Memory B cell (primary cell): Measurements from ENCODE around the gene FLT1.

Source experiments
- ATAC-seq: fragments of 150-1000 bp; cut with Tn5 transposase; 2 replicates; pipeline ENCODE4 v1.10.0; 2021; ENCODE audit warnings: low read depth, mild to moderate bottlenecking, moderate library complexity
- DNase-seq, 2 donors: peaks; one replicate each; pipeline ENCODE4 v3.0.0; 2022; ENCODE audit warnings: low spot score in 2 of 2
- H3K27ac Mint-ChIP-seq: one replicate; pipeline ENCODE4 v1.8.0; 2022; ENCODE audit warnings: mild to moderate bottlenecking, moderate library complexity, mixed read lengths
- H3K27me3 Mint-ChIP-seq: one replicate; pipeline ENCODE4 v1.8.0; 2022; ENCODE audit warnings: mixed read lengths
- H3K36me3 Mint-ChIP-seq: one replicate; pipeline ENCODE4 v1.8.0; 2022; ENCODE audit warnings: mild to moderate bottlenecking, mixed read lengths
- H3K4me1 Mint-ChIP-seq: one replicate; pipeline ENCODE4 v1.8.0; 2022; ENCODE audit warnings: mixed read lengths
- H3K4me3 Mint-ChIP-seq: one replicate; pipeline ENCODE4 v1.8.0; 2022; ENCODE audit warnings: mild to moderate bottlenecking, moderate library complexity, mixed read lengths
- H3K9me3 Mint-ChIP-seq: one replicate; pipeline ENCODE4 v1.8.0; 2022; ENCODE audit warnings: mixed read lengths

The FLT1 gene

GRCh38 chr13:28448651-28449358 lies 46.1 kb downstream of the FLT1 start:
- ATAC-seq: no peak
- no peaks in the 10 kb centered on the region for H3K4me1 Mint-ChIP-seq
- no peak overlapping the region for H3K4me3 Mint-ChIP-seq
- H3K9me3 Mint-ChIP-seq: peaks cover 6% of the 10 kb centered on the region
- H3K27me3 Mint-ChIP-seq: peaks cover 10% of the 10 kb centered on the region
- DNase-seq: no peak
- peaks cover 2% of the 10 kb centered on the region for H3K36me3 Mint-ChIP-seq
- no peak overlapping the region for H3K27ac Mint-ChIP-seq

DNA sequence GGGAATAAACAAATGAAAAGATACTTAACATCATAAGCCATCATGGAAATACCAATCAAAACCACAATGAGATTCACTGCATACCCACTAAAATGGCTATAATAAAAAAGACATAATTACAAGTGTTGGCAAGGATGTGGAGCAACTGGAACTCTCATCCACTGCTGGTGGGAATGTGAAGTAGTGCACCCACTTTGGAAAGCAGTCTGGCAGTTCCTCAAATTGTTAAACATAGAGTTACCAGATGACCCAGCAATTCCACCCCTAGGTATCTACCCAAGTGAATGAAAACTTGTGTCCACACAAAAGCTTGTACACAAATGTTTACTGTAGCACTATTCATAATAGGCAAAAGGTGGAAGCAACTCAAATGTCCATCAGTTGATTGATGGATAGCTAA lies 46.9 kb downstream of the FLT1 start:
- Mint-ChIP-seq H3K4me1 (no peaks in the 10 kb centered on the region), H3K36me3 (peaks cover 2% of the 10 kb centered on the region), H3K27ac (no peak overlapping the region), H3K9me3 (peaks cover 8% of the 10 kb centered on the region), H3K27me3 (peaks cover 9% of the 10 kb centered on the region), H3K4me3 (no peak overlapping the region)
- ATAC-seq (no peak), DNase-seq (no peak)

DNA sequence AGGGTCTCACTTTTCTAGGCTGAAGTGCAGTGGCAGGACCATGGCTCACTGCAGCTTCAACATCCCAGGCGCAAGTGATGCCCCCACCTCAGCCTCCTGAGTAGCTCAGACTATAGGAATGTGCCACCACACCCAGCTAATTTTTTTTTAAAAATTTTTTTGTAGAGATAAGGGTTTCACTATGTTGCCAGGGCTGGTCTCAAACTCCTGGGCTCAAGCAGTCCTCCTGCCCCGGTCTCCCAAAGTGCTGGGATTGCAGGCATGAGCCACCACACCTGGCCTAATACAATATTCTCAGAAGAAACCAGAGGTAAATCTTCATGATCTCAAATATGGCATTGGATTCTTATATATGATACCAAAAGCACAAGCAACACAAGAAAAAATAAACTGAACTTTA lies 47.7 kb downstream of the FLT1 start:
- ATAC-seq (no peak), DNase-seq (no peak)
- H3K4me3 Mint-ChIP-seq: no peak overlapping the region
- H3K9me3 Mint-ChIP-seq: peaks cover 8% of the 10 kb centered on the region
- no peaks in the 10 kb centered on the region for H3K4me1 Mint-ChIP-seq
- peaks cover 2% of the 10 kb centered on the region for H3K36me3 Mint-ChIP-seq
- peaks cover 11% of the 10 kb centered on the region for H3K27me3 Mint-ChIP-seq
- H3K27ac Mint-ChIP-seq: no peak overlapping the region

DNA sequence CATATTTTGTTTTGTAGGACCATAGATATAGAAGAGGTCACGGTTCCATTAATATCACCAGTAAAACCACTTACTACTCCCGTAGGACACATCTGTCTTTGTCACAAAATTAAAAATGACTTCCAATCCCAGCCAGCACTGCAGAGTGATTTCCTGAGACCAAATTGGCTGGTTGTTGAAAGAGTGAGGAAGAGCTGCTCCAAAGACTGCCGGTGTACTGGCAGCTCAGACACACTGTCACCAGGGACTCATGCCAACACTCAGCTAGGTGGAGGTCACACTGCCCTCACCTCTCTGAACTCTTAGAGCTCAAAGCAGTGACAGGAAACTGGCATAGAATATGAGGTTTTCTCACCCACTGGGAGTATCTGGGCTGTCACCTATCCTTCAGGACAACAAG lies 52.1 kb downstream of the FLT1 start:
- peaks cover 2% of the 10 kb centered on the region for H3K36me3 Mint-ChIP-seq
- H3K4me3 Mint-ChIP-seq: no peak overlapping the region
- DNase-seq (no peak), ATAC-seq (no peak)
- peaks cover 16% of the 10 kb centered on the region for H3K27me3 Mint-ChIP-seq
- H3K27ac Mint-ChIP-seq: no peak overlapping the region
- H3K9me3 Mint-ChIP-seq: peaks cover 7% of the 10 kb centered on the region
- no peaks in the 10 kb centered on the region for H3K4me1 Mint-ChIP-seq

DNA sequence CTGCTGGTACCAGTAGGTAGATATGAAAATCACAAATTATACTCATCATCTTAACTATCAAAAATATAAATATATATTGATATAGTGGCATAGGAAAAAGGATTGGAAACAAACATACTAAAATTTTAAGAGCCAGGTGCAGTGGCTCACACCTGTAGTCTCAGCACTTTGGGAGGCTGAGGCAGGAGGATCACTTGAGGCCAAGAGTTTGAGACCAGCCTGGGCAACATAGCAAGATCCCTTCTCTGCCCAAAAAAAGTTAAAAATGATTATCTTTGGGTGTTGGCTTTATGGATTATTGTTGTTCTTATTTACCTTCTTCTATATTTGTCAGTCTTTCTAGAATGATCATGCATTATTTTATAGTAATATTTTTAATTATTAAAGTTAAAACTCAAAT lies 53.4 kb downstream of the FLT1 start:
- ATAC-seq (no peak), DNase-seq (no peak)
- H3K27ac Mint-ChIP-seq: no peak overlapping the region
- peaks cover 18% of the 10 kb centered on the region for H3K27me3 Mint-ChIP-seq
- H3K36me3 Mint-ChIP-seq: peaks cover 2% of the 10 kb centered on the region
- peaks cover 6% of the 10 kb centered on the region for H3K9me3 Mint-ChIP-seq
- no peaks in the 10 kb centered on the region for H3K4me1 Mint-ChIP-seq
- H3K4me3 Mint-ChIP-seq: no peak overlapping the region

- Mint-ChIP-seq H3K36me3 (peaks cover 2% of the 10 kb centered on the region), H3K4me3 (no peak overlapping the region), H3K4me1 (no peaks in the 10 kb centered on the region), H3K9me3 (peaks cover 6% of the 10 kb centered on the region), H3K27me3 (peaks cover 19% of the 10 kb centered on the region), H3K27ac (no peak overlapping the region)
- no peak for ATAC-seq
- DNase-seq: no peak
Measured at GRCh38 chr13:28440774-28441504, 54.0 kb downstream of the FLT1 start.

DNA sequence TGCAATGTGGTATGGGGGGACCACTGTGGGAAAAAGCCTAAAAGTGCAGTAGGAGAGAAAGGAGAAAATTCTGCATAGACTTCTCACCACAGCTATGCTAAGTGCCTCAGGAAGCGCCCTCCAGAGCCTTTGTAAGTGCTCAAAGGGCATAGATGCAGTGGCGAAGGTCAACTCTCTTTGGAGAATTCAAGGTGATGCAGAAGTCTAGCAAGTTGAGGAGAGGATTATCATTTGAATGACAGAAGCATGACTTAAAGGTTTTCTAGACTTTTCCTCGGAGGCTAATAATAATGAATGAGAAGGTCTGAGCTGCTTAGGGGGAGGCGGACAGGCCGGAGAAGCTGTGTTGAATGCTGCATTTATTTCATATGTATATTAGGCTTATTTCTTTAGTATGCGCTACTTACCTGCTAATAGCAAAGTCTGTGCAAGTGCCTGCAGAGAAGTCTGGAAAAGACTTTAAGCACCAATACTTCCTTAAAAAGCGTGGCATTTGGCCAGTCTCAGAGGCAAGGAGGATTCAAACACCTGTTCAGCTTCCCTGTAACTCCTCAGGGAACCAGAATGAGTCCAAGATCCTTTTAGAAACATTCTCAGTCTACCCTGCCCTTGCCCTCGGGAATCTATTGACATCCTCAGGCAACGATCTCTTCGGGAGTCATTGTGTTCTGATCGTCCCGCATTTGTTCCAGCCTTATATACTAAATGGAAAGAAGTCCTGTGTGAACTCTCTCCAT lies 56.2 kb downstream of the FLT1 start:
- Mint-ChIP-seq H3K4me1 (no peaks in the 10 kb centered on the region), H3K36me3 (peaks cover 2% of the 10 kb centered on the region), H3K9me3 (peaks cover 4% of the 10 kb centered on the region), H3K27me3 (peaks cover 19% of the 10 kb centered on the region), H3K4me3 (no peak overlapping the region), H3K27ac (no peak overlapping the region)
- ATAC-seq: no peak
- no peak for DNase-seq

- no peak overlapping the region for H3K4me3 Mint-ChIP-seq
- H3K4me1 Mint-ChIP-seq: no peaks in the 10 kb centered on the region
- DNase-seq (no peak), ATAC-seq (no peak)
- H3K27ac Mint-ChIP-seq: no peak overlapping the region
- peaks cover 2% of the 10 kb centered on the region for H3K36me3 Mint-ChIP-seq
- H3K9me3 Mint-ChIP-seq: peaks cover 2% of the 10 kb centered on the region
- peaks cover 21% of the 10 kb centered on the region for H3K27me3 Mint-ChIP-seq
Measured at GRCh38 chr13:28438067-28438466, 56.9 kb downstream of the FLT1 start.

DNA sequence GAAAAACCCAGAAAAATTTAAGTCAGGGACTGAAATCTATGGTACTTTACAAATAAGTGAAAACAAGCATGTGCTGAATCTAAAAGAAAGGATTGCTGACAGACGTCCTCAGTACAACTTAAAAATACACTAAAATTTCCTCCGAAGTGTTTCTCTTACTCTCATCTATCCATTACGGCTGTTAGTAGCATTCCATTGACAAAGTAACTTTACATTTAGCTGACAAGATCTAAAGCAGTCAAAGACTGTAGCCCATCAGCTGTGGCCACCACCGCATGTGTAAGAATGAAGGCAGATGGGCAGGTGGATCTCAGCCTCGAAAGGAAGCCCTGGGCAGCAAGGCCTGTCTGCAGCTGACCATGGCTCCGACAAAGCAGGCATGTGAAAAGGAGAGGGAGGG lies 59.0 kb downstream of the FLT1 start:
- H3K4me3 Mint-ChIP-seq: no peak overlapping the region
- peaks cover 15% of the 10 kb centered on the region for H3K27me3 Mint-ChIP-seq
- ATAC-seq (no peak), DNase-seq (no peak)
- H3K36me3 Mint-ChIP-seq: no peaks in the 10 kb centered on the region
- H3K9me3 Mint-ChIP-seq: no peaks in the 10 kb centered on the region
- no peak overlapping the region for H3K27ac Mint-ChIP-seq
- H3K4me1 Mint-ChIP-seq: no peaks in the 10 kb centered on the region

- no peak overlapping the region for H3K4me3 Mint-ChIP-seq
- DNase-seq (no peak), ATAC-seq (no peak)
- peaks cover 10% of the 10 kb centered on the region for H3K27me3 Mint-ChIP-seq
- no peak overlapping the region for H3K27ac Mint-ChIP-seq
- H3K36me3 Mint-ChIP-seq: no peaks in the 10 kb centered on the region
- no peaks in the 10 kb centered on the region for H3K9me3 Mint-ChIP-seq
- H3K4me1 Mint-ChIP-seq: peaks cover 4% of the 10 kb centered on the region
Measured at GRCh38 chr13:28434926-28435325, 60.0 kb downstream of the FLT1 start.

DNA sequence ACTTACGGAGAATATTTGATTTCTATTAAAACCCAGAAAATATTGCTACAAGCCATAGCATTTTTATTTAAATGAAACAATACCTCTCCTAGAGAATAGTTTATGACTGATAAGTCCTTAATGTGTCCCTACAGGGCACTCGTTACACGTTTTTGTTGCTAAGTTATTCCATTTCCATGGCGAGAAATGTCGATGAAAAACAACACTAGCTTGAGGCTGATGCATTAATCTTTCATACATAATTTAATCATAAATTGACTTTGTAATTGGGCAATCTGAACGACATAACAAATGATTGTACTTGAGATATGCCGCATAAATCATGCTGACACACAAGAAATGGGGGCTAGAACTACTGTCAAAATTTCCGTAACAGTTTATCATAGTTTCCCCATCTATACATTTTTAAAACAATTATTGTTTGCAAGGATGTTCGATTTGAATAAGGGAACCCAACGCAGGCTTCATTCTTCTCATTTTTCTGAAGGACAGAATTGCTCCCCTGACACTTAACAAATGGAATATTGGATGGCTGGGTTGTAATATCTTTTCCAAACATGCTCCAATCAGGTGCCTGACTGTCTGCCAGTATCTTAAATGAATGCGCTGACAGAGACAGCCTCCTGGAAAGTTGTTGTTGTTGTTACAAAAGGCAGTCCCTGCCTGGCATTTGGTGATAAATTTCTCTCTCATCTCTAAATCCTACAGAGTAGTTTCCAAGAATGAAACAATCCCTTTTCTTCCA lies 61.9 kb downstream of the FLT1 start:
- peaks cover 8% of the 10 kb centered on the region for H3K4me1 Mint-ChIP-seq

GRCh38 chr13:28429685-28430290 lies 65.1 kb downstream of the FLT1 start:
- peaks cover 4% of the 10 kb centered on the region for H3K36me3 Mint-ChIP-seq
- H3K4me1 Mint-ChIP-seq: peaks cover 8% of the 10 kb centered on the region
- peak overlapping the region; percentile 91 for H3K4me3 Mint-ChIP-seq
- H3K27ac Mint-ChIP-seq: peak overlapping the region; percentile 93
- DNase-seq (peak; percentile 37 to 41), ATAC-seq (peak; percentile 93)
- H3K27me3 Mint-ChIP-seq: peaks cover 4% of the 10 kb centered on the region
- H3K9me3 Mint-ChIP-seq: no peaks in the 10 kb centered on the region

More for the DNA sequence above, 61.9 kb downstream of the FLT1 start:
- Mint-ChIP-seq H3K27ac (no peak overlapping the region), H3K36me3 (no peaks in the 10 kb centered on the region), H3K27me3 (peaks cover 5% of the 10 kb centered on the region), H3K4me3 (no peak overlapping the region), H3K9me3 (no peaks in the 10 kb centered on the region)
- ATAC-seq (no peak), DNase-seq (no peak)

DNA sequence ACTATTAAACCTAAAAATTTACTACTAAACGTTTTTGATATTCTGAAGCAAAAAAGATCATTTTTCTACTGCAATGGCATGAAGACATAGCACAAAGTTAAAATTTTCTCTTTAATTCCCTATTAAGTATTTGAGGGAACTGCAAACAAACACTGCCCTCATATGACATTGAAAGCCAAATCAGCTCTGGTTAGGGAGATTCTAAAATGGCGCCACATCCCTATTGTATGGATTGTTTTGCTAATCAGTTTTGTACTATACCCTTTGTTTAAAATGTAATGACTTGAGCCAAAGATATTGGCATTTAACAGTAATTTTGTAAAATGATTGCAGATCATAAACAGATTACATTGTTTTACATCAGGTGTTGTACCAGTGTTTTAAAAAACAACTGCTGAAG lies 65.8 kb downstream of the FLT1 start:
- H3K4me3 Mint-ChIP-seq: no peak overlapping the region
- H3K9me3 Mint-ChIP-seq: no peaks in the 10 kb centered on the region
- ATAC-seq (no peak), DNase-seq (no peak)
- no peak overlapping the region for H3K27ac Mint-ChIP-seq
- peaks cover 4% of the 10 kb centered on the region for H3K27me3 Mint-ChIP-seq
- H3K4me1 Mint-ChIP-seq: peaks cover 8% of the 10 kb centered on the region
- peaks cover 4% of the 10 kb centered on the region for H3K36me3 Mint-ChIP-seq
